Ishikawa (cell line): ENCODE measurements around the gene MCM9.

Source experiments
- CEBPB ChIP-seq: IDR thresholded peaks from 2 replicates; pipeline ENCODE4 v1.6.1; 2012
- CREB1 ChIP-seq: IDR thresholded peaks from 2 replicates; pipeline ENCODE4 v1.6.1; 2012; ENCODE audit warnings: low read depth
- EGR1 ChIP-seq: IDR thresholded peaks from 2 replicates; pipeline ENCODE4 v1.6.1; 2012
- EP300 ChIP-seq: IDR thresholded peaks from 2 replicates; pipeline ENCODE4 v1.6.1; 2012; ENCODE audit warnings: borderline replicate concordance
- FOXM1 ChIP-seq: IDR thresholded peaks from 2 replicates; pipeline ENCODE4 v1.6.1; 2012; ENCODE audit warnings: low read depth, borderline replicate concordance
- NFIC ChIP-seq: IDR thresholded peaks from 2 replicates; pipeline ENCODE4 v1.6.1; 2012
- RAD21 ChIP-seq: IDR thresholded peaks from 2 replicates; pipeline ENCODE4 v1.6.1; 2012; ENCODE audit warnings: low read depth
- TAF1 ChIP-seq: IDR thresholded peaks from 2 replicates; pipeline ENCODE4 v1.6.1; 2012; ENCODE audit warnings: low read depth, mild to moderate bottlenecking
- TCF12 ChIP-seq: IDR thresholded peaks from 2 replicates; pipeline ENCODE4 v1.6.1; 2012; ENCODE audit warnings: low read depth
- TEAD4 ChIP-seq: IDR thresholded peaks from 2 replicates; pipeline ENCODE4 v1.6.1; 2012
- YY1 ChIP-seq: IDR thresholded peaks from 2 replicates; pipeline ENCODE4 v1.6.1; 2012; ENCODE audit warnings: low read depth
- ZBTB7A ChIP-seq: IDR thresholded peaks from 2 replicates; pipeline ENCODE4 v1.6.1; 2012; ENCODE audit warnings: low read depth
- TF ChIP-seq, protein P1 (sequence below): IDR thresholded peaks from 2 replicates; pipeline ENCODE4 v1.6.1; 2012
- TF ChIP-seq, protein P2 (sequence below): IDR thresholded peaks from 2 replicates; pipeline ENCODE4 v1.6.1; 2012
- TF ChIP-seq, protein P3 (sequence below): IDR thresholded peaks from 2 replicates; pipeline ENCODE4 v1.6.1; 2012; ENCODE audit warnings: low read depth, mild to moderate bottlenecking

The MCM9 gene

DNA sequence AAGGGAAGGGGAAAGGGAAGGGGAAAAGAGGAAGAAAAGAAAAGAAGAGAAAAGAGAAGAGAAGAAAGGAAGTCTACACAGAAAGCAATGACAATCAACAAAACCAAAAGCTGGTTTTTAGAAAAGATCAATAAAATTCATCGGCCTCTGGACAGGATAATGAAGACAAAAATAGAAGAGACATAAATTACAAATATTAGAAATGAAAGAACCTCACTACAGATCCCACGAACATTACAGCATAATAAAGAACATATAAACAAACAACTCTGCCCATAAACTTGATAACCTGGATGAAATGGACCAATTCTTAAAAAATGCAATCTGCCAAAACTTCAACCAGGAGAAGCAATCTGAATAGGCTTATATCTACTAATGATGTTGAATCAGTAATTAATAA lies 61.7 kb downstream of the MCM9 start:
- TF ChIP-seq TCF12, result no peak
- TF ChIP-seq, protein P1, sequence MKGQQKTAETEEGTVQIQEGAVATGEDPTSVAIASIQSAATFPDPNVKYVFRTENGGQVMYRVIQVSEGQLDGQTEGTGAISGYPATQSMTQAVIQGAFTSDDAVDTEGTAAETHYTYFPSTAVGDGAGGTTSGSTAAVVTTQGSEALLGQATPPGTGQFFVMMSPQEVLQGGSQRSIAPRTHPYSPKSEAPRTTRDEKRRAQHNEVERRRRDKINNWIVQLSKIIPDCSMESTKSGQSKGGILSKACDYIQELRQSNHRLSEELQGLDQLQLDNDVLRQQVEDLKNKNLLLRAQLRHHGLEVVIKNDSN, result no peak
- TF ChIP-seq, protein P2, sequence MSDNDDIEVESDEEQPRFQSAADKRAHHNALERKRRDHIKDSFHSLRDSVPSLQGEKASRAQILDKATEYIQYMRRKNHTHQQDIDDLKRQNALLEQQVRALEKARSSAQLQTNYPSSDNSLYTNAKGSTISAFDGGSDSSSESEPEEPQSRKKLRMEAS, result no peak
- TF ChIP-seq CREB1, result no peak
- no peak for TF ChIP-seq EP300
- TF ChIP-seq RAD21, result no peak
- TF ChIP-seq FOXM1, result no peak
- no peak for TF ChIP-seq NFIC
- TF ChIP-seq ZBTB7A, result no peak
- no peak for TF ChIP-seq CEBPB
- TF ChIP-seq TEAD4, result no peak
- TF ChIP-seq, protein P3, sequence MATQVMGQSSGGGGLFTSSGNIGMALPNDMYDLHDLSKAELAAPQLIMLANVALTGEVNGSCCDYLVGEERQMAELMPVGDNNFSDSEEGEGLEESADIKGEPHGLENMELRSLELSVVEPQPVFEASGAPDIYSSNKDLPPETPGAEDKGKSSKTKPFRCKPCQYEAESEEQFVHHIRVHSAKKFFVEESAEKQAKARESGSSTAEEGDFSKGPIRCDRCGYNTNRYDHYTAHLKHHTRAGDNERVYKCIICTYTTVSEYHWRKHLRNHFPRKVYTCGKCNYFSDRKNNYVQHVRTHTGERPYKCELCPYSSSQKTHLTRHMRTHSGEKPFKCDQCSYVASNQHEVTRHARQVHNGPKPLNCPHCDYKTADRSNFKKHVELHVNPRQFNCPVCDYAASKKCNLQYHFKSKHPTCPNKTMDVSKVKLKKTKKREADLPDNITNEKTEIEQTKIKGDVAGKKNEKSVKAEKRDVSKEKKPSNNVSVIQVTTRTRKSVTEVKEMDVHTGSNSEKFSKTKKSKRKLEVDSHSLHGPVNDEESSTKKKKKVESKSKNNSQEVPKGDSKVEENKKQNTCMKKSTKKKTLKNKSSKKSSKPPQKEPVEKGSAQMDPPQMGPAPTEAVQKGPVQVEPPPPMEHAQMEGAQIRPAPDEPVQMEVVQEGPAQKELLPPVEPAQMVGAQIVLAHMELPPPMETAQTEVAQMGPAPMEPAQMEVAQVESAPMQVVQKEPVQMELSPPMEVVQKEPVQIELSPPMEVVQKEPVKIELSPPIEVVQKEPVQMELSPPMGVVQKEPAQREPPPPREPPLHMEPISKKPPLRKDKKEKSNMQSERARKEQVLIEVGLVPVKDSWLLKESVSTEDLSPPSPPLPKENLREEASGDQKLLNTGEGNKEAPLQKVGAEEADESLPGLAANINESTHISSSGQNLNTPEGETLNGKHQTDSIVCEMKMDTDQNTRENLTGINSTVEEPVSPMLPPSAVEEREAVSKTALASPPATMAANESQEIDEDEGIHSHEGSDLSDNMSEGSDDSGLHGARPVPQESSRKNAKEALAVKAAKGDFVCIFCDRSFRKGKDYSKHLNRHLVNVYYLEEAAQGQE, result no peak
- TF ChIP-seq EGR1, result no peak

DNA sequence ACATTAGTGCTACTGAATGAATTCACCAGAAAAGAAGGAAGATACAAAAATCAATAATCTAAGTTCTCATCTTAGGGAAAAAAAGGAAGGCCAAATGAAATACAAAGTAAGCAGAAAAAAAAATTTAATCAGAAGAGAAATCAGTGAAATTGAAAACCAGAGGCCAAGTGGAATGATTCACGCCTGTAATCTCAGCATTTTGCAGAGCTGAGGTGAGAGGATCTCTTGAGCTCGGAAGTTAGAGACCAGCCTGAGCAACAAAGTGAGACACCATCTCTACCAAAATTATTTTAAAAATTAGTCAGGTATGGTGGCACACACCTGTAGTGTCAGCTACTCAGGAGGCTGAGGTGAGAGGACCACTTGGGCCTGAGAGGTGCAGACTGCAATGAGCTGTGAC lies 62.2 kb downstream of the MCM9 start:
- TF ChIP-seq YY1 (no peak), CEBPB (no peak), RAD21 (no peak), EGR1 (no peak), ZBTB7A (no peak)
- TF ChIP-seq, protein P2, result no peak
- TF ChIP-seq, protein P3, result no peak

DNA sequence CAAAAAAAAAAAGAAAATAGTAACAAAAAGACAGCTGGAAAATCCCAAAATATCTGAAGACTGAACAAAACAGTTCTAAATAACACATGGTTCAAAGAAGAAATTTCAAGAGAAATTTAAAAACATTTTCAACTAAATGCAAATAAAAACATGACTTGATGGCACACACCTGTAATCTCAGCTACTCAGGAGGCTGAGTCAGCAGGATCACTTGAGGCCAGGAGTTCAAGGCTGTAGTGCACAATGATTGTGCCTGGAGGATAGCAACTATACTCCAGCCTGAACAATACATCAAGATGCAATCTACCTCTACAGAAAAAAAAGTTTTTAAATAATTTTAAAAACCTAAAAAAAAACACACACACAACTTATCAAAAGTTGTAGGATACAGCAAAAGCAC lies 62.6 kb downstream of the MCM9 start:
- TF ChIP-seq CREB1, result no peak
- TF ChIP-seq, protein P2, result no peak
- TF ChIP-seq EP300, result no peak
- no peak for TF ChIP-seq RAD21
- no peak for TF ChIP-seq YY1

DNA sequence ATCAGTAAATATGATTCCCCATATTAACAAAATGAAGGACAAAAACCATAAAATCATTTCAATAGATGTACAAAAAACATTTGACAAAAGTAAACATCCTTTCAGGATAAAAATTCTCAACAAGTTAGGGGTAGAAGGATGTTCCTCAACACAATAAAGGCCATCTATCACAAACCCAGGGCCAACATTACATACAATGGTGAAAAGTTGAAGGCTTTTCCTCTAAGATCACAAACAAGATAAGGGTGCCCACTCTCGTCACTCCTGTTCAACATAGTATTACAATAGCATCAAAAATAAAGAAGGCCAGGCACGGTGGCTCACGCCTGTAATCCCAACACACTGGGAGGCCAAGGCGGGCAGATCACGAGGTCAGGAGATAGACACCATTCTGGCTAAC lies 63.6 kb downstream of the MCM9 start:
- TF ChIP-seq, protein P2, result no peak
- TF ChIP-seq, protein P3, result no peak
- no peak for TF ChIP-seq YY1
- no peak for TF ChIP-seq TAF1
- TF ChIP-seq, protein P1, result no peak
- no peak for TF ChIP-seq TEAD4
- TF ChIP-seq CREB1, result no peak
- no peak for TF ChIP-seq TCF12
- TF ChIP-seq CEBPB, result no peak
- TF ChIP-seq FOXM1, result no peak
- no peak for TF ChIP-seq EP300
- no peak for TF ChIP-seq EGR1
- TF ChIP-seq RAD21, result no peak
- TF ChIP-seq NFIC, result no peak
- TF ChIP-seq ZBTB7A, result no peak
